SK-N-MC (cell line): ENCODE data around the gene MRAP.

Experiments
- EZH2 ChIP-seq: fragments of 200-600 bp; sonication (generic); IDR thresholded peaks from one replicate; pipeline ENCODE4 v1.6.1; 2017; ENCODE audit warnings: antibody characterized with exemption
- POLR2AphosphoS5 ChIP-seq: IDR thresholded peaks from 2 replicates; pipeline ENCODE4 v1.6.1; 2012; ENCODE audit warnings: mild to moderate bottlenecking, low read depth, low read length, borderline replicate concordance

DNA sequence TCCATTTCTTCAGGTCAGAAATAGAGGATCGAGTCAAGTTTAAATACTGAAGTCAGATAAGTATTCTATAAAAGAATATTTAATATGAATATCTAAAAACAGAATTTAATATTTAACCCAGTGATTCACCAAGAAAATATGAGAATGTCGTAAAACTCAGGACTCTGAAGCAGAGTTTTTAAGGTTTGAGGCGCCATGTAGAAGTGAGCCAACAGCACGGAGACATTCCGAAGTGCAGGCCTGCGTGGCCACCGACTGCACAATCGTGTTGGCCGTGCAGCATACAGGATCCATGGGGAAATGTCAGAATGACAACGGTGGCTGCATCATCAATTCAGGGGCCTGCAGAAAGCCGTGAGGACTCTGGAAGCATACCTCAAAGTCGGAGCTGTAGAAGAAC, 23.4 kb downstream of the MRAP start:
- TF ChIP-seq POLR2AphosphoS5 (no peak), EZH2 (no peak)
